DLD1 (cell line): ENCODE results near the gene FSCN2.

Experiments used
- in situ Hi-C: cut with HindIII; loops from 2 replicates; pipeline ENCODE4 v1.10.0; 2017; ENCODE audit warnings: low sequenced_read_pairs

Gene FSCN2

GRCh38 chr17:81489998-81490992 lies 37.9 kb upstream of the FSCN2 start:
- in situ Hi-C loops: no loop called here

GRCh38 chr17:81491181-81491581 lies 37.0 kb upstream of the FSCN2 start:
- in situ Hi-C loops: no loop called here

GRCh38 chr17:81491761-81492160 lies 36.4 kb upstream of the FSCN2 start:
- in situ Hi-C loops: no loop called here

GRCh38 chr17:81492202-81492601 lies 36.0 kb upstream of the FSCN2 start:
- in situ Hi-C loops: no loop called here

- in situ Hi-C loops: no loop called here
Observed at GRCh38 chr17:81492706-81493105, 35.5 kb upstream of the FSCN2 start.

GRCh38 chr17:81493198-81494038 lies 34.8 kb upstream of the FSCN2 start:
- in situ Hi-C loops: no loop called here

- in situ Hi-C loops: no loop called here
Observed at GRCh38 chr17:81494626-81495377, 33.4 kb upstream of the FSCN2 start.

- in situ Hi-C loops: no loop called here
Observed at GRCh38 chr17:81498953-81499600, 29.1 kb upstream of the FSCN2 start.

- in situ Hi-C loops: no loop called here
Observed at GRCh38 chr17:81499601-81499970, 28.6 kb upstream of the FSCN2 start.

GRCh38 chr17:81500047-81500446 lies 28.1 kb upstream of the FSCN2 start:
- in situ Hi-C loops: no loop called here

- in situ Hi-C loops: no loop called here
Observed at GRCh38 chr17:81502471-81503017, 25.6 kb upstream of the FSCN2 start.

GRCh38 chr17:81503619-81504018 lies 24.6 kb upstream of the FSCN2 start:
- in situ Hi-C loops: no loop called here

GRCh38 chr17:81508639-81509206 lies 19.5 kb upstream of the FSCN2 start:
- in situ Hi-C loops: no loop called here

GRCh38 chr17:81509207-81509971 lies 18.8 kb upstream of the FSCN2 start:
- in situ Hi-C loops: no loop called here

- in situ Hi-C loops: no loop called here
Observed at GRCh38 chr17:81509972-81510784, 18.0 kb upstream of the FSCN2 start.

GRCh38 chr17:81510785-81511553 lies 17.2 kb upstream of the FSCN2 start:
- in situ Hi-C loops: no loop called here

- in situ Hi-C loops: no loop called here
Observed at GRCh38 chr17:81511554-81511803, 16.7 kb upstream of the FSCN2 start.
